OCI-M2 (cell line): Measurements from ENCODE around the gene CSNK1D.
"Not testable (repeated sequence)": the region's sequence is repeated elsewhere in the genome, so short reads cannot be mapped to it uniquely, and the experiment has no call there.

Experiments used
- DNase-seq: peaks from one replicate; lab custom pipeline; 2025; ENCODE audit not compliant: unreplicated experiment; lab: John Stamatoyannopoulos, UW

The CSNK1D gene

GRCh38 chr17:82275326-82275725 lies 1.8 kb upstream of the CSNK1D start:
- no peak for DNase-seq

GRCh38 chr17:82274134-82275020 lies 877 bp upstream of the CSNK1D start:
- no peak for DNase-seq

GRCh38 chr17:82272495-82273326 lies 789 bp downstream of the CSNK1D start:
- DNase-seq = no peak

- no peak for DNase-seq
These were observed 2.1 kb downstream of the CSNK1D start for GRCh38 chr17:82271401-82271800.

GRCh38 chr17:82270651-82271050 lies 2.8 kb downstream of the CSNK1D start:
- DNase-seq = no peak

GRCh38 chr17:82269882-82270500 lies 3.5 kb downstream of the CSNK1D start:
- DNase-seq = no peak

GRCh38 chr17:82269138-82269881 lies 4.2 kb downstream of the CSNK1D start:
- no peak for DNase-seq

GRCh38 chr17:82267575-82268379 lies 5.7 kb downstream of the CSNK1D start:
- DNase-seq = no peak

- DNase-seq = no peak
These were observed 7.4 kb downstream of the CSNK1D start for GRCh38 chr17:82266142-82266541.

- no peak for DNase-seq
These were observed 9.9 kb downstream of the CSNK1D start for GRCh38 chr17:82263641-82264040.

GRCh38 chr17:82262344-82262743 lies 11.2 kb downstream of the CSNK1D start:
- DNase-seq = no peak

- not testable (repeated sequence) for DNase-seq
These were observed 13.2 kb downstream of the CSNK1D start for GRCh38 chr17:82259972-82260961.

GRCh38 chr17:82258555-82258954 lies 14.9 kb downstream of the CSNK1D start:
- DNase-seq = no peak

- no peak for DNase-seq
These were observed 16.0 kb downstream of the CSNK1D start for GRCh38 chr17:82257473-82257872.

- DNase-seq = no peak
These were observed 17.1 kb downstream of the CSNK1D start for GRCh38 chr17:82256242-82256885.

GRCh38 chr17:82255402-82255972 lies 18.0 kb downstream of the CSNK1D start:
- no peak for DNase-seq

GRCh38 chr17:82254746-82255145 lies 18.8 kb downstream of the CSNK1D start:
- DNase-seq = not testable (repeated sequence)

GRCh38 chr17:82254096-82254495 lies 19.4 kb downstream of the CSNK1D start:
- not testable (repeated sequence) for DNase-seq
